Muscle of arm (tissue), 14 donors: ENCODE results near the gene CPNE7. TPM values are rescaled to one million over a fixed set of nuclear protein-coding genes. Genes with fewer than 3 reads are reported as not detected.

Experiments
- DNase-seq: peaks from one replicate; pipeline ENCODE4 v3.0.0-alpha.2; 2013
- long read RNA-seq, 11 donors: transcript quantifications; one replicate each; lab custom pipeline, GENCODE V29; 2026
- polyA plus RNA-seq, 12 donors: library from polyadenylated mRNA; unstranded; fragments of 120-200 nt; gene quantifications; one replicate each; pipeline ENCODE4 v1.2.1, GENCODE V29; 2013; ENCODE audit not compliant: insufficient read length in 12 of 12

Gene CPNE7
- polyA plus RNA-seq: 1 to 10 TPM in 1 of 12 donors, under 1 TPM in 4, not detected in 7; 0.17 to 1.8 (median 0.29) TPM
- long read RNA-seq, donor 1: 0 reads
- long read RNA-seq, donor 2: 0 reads
- long read RNA-seq, donor 3: 0 reads
- long read RNA-seq, donor 4: 0 reads
- long read RNA-seq, donor 5: 0 reads
- long read RNA-seq, donor 6: 0 reads
- long read RNA-seq, donor 7: 0 reads
- long read RNA-seq, donor 8: 0 reads
- long read RNA-seq, donor 9: 0 reads
- long read RNA-seq, donor 10: 0 reads
- long read RNA-seq, donor 11: 0 reads

GRCh38 chr16:89575247-89576152 is at the start of gene CPNE7:
Gene CPNE7, plus strand, starts transcription at chr16:89575758. Its CDS starts 140 bp downstream, at chr16:89575898.
- DNase-seq: no peak

GRCh38 chr16:89529097-89529496 is 46.5 kb upstream of the CPNE7 start:
- no peak for DNase-seq

GRCh38 chr16:89530401-89531381 is 44.9 kb upstream of the CPNE7 start:
- no peak for DNase-seq

GRCh38 chr16:89531821-89532526 is 43.6 kb upstream of the CPNE7 start:
- DNase-seq: no peak

GRCh38 chr16:89534252-89534756 is 41.3 kb upstream of the CPNE7 start:
- no peak for DNase-seq

- no peak for DNase-seq
These were observed 39.2 kb upstream of the CPNE7 start for GRCh38 chr16:89536371-89536770.

GRCh38 chr16:89536886-89537548 is 38.5 kb upstream of the CPNE7 start:
- DNase-seq: no peak

- DNase-seq: no peak
These were observed 38.0 kb upstream of the CPNE7 start for GRCh38 chr16:89537549-89537925.

GRCh38 chr16:89538286-89538685 is 37.3 kb upstream of the CPNE7 start:
- no peak for DNase-seq

- no peak for DNase-seq
These were observed 35.0 kb upstream of the CPNE7 start for GRCh38 chr16:89540557-89540956.

GRCh38 chr16:89541792-89542191 is 33.8 kb upstream of the CPNE7 start:
- no peak for DNase-seq

GRCh38 chr16:89544113-89544512 is 31.4 kb upstream of the CPNE7 start:
- no peak for DNase-seq

GRCh38 chr16:89544713-89545043 is 30.9 kb upstream of the CPNE7 start:
- no peak for DNase-seq

GRCh38 chr16:89545044-89545830 is 30.3 kb upstream of the CPNE7 start:
- no peak for DNase-seq

GRCh38 chr16:89545831-89546574 is 29.6 kb upstream of the CPNE7 start:
- no peak for DNase-seq

GRCh38 chr16:89546781-89547180 is 28.8 kb upstream of the CPNE7 start:
- no peak for DNase-seq

- no peak for DNase-seq
These were observed 28.3 kb upstream of the CPNE7 start for GRCh38 chr16:89547291-89547690.

- DNase-seq: no peak
These were observed 27.7 kb upstream of the CPNE7 start for GRCh38 chr16:89547860-89548259.
